Epithelial cell of esophagus (primary cell): ENCODE measurements around the gene BARHL1.

ENCODE experiments used
- DNase-seq: peaks from one replicate; pipeline ENCODE4 v3.0.0; 2010; ENCODE audit warnings: low read depth
- H3K4me3 ChIP-seq: 2 replicates; pipeline ENCODE4 v1.5.1; 2011; ENCODE audit warnings: mild to moderate bottlenecking, low read length, control low read depth
- TF ChIP-seq, protein P1 (sequence below): IDR thresholded peaks from 2 replicates; pipeline ENCODE4 v1.5.1; 2011; ENCODE audit warnings: low read depth, mild to moderate bottlenecking, low read length, control low read depth, inconsistent platforms; ENCODE audit not compliant: insufficient read depth; ENCODE audit errors: missing control alignments

BARHL1 gene

DNA sequence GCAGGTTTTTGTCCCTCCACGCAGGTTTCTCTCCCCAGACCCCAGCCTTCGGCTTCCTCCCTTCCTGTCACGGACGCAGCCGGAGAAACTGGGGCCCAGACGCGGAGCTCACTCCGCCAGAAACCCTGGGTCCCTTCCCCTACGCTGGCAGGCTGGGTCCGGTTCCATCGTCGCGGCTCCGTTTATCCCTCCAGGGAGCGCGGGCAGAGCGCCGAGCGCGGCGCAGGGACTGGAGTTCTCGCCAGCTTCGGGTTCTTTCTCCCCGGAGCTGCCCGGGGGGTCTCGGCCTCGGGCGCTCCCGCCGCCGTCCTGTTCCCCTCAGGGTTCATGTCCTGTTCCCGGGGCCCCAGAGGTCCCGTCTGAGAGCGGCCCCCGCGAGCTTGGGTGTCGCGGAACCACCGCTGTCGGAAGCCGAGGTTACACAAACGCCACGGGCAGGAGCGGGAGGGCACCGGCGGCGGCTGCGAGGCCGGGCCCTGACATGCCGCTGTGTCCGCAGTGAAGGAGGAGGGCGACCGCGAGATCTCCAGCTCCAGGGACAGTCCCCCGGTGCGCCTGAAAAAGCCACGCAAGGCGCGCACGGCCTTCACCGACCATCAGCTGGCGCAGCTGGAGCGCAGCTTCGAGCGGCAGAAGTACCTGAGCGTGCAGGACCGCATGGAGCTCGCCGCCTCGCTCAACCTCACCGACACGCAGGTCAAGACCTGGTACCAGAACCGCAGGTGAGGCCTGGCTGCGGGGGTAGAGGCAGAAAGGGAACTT lies 4.6 kb downstream of the BARHL1 start:
- H3K4me3 ChIP-seq = no peak overlapping the region
- TF ChIP-seq, protein P1, sequence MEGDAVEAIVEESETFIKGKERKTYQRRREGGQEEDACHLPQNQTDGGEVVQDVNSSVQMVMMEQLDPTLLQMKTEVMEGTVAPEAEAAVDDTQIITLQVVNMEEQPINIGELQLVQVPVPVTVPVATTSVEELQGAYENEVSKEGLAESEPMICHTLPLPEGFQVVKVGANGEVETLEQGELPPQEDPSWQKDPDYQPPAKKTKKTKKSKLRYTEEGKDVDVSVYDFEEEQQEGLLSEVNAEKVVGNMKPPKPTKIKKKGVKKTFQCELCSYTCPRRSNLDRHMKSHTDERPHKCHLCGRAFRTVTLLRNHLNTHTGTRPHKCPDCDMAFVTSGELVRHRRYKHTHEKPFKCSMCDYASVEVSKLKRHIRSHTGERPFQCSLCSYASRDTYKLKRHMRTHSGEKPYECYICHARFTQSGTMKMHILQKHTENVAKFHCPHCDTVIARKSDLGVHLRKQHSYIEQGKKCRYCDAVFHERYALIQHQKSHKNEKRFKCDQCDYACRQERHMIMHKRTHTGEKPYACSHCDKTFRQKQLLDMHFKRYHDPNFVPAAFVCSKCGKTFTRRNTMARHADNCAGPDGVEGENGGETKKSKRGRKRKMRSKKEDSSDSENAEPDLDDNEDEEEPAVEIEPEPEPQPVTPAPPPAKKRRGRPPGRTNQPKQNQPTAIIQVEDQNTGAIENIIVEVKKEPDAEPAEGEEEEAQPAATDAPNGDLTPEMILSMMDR = no peak
- DNase-seq = no peak

DNA sequence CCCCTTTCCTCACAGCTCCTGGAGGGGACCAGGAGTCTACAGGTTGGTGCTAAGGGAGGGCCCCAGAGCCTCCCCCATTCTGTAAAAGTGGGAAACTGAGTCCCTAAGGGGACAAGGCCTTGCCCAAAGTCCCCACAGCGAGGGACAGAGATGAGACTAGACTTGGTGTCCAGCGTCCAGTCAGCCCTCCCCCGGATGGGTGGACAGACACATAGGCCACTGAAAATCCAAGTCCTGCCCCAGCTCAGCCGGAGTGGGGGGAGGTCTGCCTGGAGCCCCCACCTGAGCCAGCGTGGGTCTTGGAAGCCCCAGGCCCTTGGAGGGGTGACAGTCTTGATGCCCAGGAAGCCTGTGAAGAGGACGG lies 5.2 kb downstream of the BARHL1 start:
- DNase-seq = no peak
- TF ChIP-seq, protein P1 = no peak
- H3K4me3 ChIP-seq = no peak overlapping the region

DNA sequence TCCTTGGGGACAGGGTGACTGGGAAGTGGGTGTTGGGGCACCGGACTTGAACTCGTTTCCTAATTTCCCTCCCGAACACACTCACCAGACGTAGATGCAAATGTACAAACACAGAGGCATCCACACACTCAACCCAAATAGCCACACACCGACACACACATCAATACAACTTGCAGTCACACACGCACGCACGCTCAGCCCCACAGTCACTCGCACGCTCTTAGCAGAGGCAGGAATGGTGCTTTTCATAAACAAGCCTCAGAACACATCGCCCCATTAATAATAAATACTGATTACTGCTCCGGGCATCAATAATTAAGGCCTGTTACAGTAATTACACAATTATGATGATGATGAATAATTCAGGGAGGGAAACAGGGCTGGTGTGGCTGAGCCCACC lies 5.7 kb downstream of the BARHL1 start:
- no peak for DNase-seq
- no peak overlapping the region for H3K4me3 ChIP-seq
- TF ChIP-seq, protein P1 = no peak

DNA sequence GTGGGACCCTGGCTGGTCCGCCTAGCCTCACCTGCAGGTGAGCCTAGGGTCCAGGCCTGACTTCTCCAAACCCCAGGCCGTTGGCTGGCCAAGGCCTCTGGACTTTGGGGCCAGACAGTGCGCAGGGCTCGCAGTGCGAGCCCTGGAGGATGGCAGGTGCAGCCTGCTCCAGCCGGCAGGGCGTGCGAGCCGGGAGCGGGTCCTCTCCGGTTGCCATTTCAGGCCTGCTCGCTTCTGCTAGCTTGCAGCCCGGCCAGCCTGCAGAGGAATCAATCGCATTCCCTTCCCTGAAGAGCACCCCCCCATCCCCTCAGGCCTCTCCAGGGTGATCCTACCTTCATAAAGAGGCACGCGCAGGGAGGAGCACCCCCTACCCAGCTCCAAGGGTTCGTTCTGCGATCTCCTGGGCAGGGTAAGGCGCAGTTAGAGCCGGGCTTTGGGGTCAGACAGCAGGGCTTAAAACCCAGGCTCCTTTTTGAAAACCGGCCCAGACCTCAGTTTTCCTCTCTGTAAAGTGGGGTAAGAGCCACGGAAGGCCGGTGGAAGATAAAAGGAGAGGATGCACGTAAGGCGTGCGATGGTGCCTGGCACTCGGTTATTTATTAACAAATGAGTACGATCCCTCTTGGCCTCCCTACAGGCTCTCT lies 6.2 kb downstream of the BARHL1 start:
- H3K4me3 ChIP-seq = no peak overlapping the region
- TF ChIP-seq, protein P1 = no peak
- DNase-seq = no peak

DNA sequence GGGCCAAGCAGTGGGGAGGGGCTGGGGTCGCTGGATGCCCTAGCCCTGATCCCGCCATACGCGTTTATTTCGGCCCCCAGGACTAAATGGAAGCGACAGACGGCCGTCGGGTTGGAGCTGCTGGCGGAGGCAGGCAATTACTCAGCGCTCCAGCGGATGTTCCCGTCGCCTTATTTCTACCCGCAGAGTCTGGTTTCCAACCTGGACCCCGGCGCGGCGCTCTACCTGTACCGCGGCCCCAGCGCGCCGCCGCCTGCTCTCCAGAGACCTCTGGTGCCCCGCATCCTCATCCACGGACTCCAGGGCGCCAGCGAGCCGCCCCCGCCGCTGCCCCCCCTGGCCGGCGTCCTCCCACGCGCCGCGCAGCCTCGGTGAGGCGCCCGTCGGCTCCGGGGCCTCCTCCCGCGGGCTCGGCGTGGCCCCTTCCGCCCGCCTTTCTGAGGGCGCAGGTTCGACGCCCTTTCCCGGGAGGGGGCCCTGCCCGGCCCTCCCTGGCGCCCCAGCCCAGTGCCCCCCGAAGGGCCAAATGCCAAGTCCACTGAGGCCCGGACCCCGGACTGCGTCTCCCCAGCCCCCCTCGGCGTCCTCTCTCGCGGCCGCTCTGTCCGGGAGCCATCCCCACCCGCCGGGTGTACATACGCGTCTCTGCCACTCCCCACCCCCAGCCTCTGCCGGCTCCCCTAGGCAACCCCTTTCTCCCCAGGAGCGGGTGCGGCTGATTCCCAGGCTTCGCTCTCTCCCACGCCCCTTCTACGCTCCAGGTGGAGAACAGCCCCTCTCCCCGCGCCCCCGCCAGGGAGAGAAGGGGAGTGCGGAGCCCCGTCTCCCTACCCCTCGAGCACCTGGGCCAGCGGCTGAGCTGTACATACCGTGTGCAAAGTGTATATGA lies 7.0 kb downstream of the BARHL1 start:
- DNase-seq = no peak
- TF ChIP-seq, protein P1 = no peak
- no peak overlapping the region for H3K4me3 ChIP-seq

DNA sequence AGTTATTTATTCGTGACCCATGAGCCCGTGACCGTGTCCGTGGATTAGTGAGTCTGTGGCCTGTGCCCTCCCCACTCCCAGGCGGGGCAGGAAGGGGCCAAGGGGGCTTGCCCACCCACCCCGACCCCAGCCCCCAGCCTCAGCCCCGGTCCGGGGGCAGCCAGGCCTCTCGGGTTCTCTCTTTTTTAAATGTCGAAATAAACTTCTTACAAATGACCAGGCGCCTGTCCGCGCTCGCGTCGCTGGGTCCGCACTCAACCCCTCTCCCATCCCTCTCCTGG lies 7.6 kb downstream of the BARHL1 start:
- TF ChIP-seq, protein P1 = no peak
- no peak overlapping the region for H3K4me3 ChIP-seq
- no peak for DNase-seq
